GM18499 (cell line): Measurements from ENCODE around the gene MTX2.
A peak's percentile ranks its signal among the peaks of the same experiment; 100 is the strongest.

Experiments
- ATAC-seq: cut with Tn5 transposase; IDR thresholded peaks from one replicate; pipeline ENCODE4 v1.9.1; 2021; ENCODE audit warnings: moderate number of reproducible peaks; ENCODE audit not compliant: insufficient read depth, unreplicated experiment

Gene MTX2

DNA sequence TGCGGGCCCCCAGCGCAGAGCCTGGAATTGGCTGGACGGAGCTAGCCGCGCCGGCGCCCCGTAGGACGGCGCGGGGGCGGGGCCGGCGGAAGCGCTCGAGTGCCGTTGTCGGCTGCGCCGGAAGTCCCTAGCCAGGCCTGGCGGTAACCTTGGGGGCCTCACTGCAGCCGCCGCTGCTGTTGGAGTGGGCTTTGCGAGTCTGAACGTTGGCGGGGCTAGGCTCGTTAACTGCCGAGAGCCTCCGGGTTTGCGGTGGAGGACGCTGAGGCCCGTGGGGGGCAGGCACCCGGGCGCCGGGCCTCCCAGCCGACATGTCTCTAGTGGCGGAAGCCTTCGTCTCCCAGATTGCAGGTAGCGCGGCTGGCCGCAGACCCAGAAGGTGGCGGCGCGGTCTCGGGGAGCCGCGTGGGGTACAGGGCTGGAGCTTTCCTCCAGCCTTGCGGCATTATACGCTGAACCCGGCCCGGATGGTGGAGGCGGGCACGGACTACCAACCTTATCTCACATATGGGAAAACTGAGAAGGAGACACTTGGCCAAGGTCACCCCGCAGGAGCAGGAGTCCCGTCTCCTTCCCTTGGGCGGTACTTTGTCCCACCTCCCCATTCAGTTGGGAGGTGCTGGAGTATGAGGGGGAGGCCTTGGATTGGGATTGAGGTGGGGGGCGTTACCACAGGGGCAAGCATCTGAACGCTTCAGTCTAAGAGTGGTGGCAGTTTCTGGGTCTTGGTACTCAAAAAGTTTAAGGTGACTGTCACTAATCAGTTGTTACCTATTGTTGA is at the start of gene MTX2:
MTX2 (plus strand) TSS at position 124 of the 781 bp plus-strand sequence; CDS start at position 312, 188 bp downstream.
- peak; percentile 63 for ATAC-seq

DNA sequence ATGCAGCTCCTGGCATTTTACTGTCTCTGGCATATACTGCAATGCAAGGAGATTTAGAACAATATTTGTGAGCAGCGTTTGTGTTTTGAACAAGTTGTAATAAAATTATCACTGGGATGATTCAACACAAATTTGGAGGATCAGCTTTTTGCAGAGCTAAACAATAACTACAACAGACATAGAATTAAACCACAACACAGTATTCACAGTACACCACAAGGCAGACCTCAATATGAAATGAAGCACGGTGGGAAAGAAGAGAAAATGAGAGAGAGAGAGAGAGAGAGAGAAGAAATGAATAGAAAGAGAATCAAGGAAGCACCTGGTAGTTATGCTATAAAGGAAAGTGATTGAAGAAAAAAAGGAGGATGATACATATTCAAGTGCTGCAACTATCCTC is 41.4 kb upstream of the MTX2 start:
- no peak for ATAC-seq

DNA sequence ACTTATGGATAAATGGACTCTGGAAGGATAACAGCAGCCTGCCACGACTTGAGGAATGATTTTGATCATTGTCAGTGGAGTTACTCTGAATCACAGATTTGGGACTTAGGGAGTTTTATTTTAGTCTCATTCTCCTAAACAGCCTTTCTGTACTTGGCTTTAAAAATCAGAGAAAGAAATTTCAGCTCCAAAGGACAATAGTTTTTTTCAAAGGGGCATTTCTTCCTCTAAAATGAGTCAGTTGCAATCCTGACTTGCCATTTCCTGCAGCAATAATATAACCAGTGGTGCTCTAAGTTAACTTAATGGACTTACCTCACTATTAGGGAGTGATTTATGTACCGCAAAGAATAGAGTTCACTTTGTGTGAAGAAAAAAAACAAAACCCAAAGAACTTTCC is 35.1 kb upstream of the MTX2 start:
- ATAC-seq = no peak

DNA sequence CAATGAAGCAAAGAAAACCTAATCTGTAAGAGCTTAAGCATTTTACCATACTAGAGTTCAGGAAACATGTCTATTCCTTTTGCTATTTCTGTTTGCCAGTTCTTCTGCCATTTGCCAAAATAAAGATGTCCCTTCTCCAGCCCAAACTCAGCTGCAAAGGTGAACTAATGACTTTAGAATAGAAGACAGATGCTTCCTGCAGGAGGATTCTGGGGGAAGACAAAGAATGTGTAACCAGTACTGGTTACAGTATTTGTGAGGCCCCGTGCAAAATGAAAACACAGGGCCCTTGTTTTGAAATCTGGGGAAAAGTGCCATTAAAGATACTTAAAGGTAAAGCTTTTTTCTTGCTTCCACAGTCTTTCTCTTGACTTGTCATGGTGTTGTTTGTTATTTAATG is 34.3 kb upstream of the MTX2 start:
- no peak for ATAC-seq

DNA sequence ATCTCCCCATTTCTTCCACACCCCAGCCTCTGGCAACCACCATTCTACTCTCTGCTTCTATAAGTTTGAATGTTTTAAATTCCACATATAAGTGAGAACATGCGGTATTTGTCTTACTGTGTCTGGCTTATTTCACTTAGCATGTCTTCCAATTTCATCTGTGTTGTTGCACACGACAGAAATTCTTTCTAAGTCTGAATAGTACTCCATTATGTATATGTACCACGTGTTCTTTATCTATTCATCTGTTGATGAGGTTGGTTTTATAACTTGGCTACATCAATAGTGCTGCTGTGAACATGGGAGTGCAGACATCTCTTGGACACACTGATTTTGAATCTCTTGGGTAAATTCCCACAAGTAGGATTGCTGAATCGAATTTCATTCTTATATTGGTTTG is 31.8 kb upstream of the MTX2 start:
- no peak for ATAC-seq

DNA sequence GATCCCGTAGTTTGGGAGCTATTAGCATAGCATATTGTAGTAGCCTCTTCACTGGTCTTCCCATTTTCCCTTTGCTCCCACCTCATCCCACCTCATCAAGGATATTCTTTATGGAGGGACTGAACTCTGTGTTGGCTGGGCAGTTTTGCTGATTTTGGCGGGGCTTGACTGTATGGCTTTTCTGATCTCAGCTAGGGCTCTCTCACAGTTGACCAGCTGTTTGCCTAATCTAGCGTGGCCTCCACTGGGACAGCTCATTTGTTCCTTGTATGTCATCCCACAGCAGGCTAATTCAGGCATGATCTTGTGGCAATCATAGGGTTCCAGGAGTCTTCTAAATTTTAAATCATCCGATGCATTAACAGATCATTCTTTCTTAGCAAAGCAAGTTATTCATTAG is 30.2 kb upstream of the MTX2 start:
- no peak for ATAC-seq

DNA sequence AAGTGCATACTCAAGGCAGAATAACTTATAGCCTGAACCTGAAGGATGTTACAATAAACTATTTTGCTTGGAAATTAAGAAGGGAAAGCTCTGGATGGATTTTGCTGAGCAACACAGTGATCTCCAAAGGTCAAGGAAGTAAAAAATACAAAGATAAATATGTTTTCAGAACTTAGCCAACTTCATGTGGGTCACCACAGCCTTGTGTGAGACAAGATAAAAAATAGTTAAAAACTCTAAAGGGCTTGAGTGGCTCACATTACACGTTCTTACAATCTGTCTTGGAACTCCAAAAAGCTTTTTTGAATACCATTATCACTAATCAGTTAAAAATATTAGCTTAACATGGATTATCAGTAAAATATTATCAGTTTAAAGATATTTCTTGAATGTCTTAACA is 28.9 kb upstream of the MTX2 start:
- ATAC-seq = no peak

DNA sequence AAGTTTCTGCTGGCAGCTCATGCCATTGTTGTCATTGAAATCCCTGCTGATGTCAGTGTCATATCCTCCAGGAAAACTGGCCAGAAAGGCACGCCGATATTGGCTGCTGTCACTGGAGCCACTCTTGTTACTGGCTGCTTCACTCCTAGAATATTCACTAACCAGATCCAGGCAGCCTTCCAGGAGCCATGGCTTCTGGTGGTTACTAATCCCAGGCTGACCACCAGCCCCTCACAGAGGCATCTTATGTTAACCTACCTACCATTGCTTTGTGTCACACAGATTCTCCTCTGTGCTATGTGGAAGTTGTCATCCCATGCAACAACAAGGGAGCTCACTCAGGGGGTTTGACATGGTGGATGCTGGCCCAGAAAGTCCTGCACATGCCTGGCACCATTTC is 27.0 kb upstream of the MTX2 start:
- ATAC-seq = no peak

DNA sequence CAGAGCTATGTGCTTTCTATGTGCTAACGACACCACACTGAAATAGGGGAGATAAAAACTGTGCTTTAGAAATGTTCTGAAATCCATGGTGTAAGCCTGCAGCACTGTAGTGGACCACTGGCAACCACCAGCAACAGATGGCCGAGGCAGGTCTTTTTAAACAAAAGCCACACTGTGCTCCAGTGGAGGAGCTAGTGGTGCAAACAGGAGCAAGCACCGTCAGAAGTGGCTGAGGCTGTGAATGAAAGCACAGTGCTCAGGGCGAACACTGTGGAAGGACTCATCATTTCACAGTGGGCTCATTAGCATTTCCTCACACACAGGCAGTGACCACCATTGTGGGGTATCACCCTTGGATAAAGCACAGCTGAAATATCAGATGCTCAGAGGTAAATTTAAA is 22.9 kb upstream of the MTX2 start:
- ATAC-seq = no peak

DNA sequence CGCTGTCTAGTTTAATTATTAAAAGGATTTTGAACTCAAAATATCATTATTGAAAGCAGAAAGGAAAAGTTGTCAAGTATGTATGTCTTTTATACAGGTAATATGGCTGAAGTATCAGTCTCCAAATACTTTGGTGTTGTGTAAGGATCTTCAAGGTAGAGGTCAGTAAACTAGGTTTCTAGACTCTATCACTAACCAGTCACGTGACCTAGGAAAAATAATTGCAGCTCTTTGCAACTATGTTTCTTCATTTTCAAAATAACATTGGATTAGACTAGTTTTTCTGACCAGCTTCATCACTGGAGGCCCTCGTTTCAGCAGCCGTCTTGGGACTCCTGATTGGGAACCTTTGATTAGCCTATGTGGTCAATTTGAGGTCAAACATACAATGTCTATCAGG is 21.4 kb upstream of the MTX2 start:
- no peak for ATAC-seq

DNA sequence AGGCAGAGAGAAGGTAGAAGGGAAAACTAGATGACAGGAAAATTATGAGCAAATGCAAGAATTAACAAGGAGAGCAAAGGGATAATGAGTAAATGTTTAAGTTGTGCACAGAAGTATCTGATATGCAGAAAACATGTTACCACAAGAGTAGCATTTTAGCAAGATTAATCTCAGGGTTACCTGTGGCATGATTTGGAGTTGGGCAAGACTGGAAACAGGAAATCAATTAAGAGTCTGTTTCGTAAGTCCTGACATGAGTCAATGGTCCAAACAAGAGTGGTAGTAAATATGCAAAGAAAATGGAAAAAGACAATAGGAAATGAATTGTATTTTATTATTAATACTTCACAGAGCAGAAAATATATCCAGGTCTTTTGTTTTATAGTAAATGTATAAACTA is 17.3 kb upstream of the MTX2 start:
- ATAC-seq = no peak

DNA sequence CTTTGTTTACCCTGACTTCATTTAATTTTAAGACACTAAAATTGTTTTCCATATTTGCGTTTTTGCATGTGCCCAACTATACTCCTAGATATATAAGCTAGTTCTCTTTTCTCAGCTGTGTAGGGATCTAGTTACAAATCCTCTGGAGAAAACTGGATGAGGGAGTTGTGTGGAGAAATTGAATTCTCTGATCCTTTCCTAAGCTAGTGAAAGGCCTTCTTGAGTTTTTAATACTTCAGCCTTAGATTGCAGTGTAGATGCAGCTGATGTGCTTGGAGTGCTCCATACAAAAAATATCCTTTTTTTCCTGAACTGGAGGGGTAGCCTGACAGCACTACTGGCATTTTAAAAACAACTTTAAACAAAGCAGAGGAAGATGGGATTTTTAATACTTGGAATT is 8.6 kb upstream of the MTX2 start:
- no peak for ATAC-seq

DNA sequence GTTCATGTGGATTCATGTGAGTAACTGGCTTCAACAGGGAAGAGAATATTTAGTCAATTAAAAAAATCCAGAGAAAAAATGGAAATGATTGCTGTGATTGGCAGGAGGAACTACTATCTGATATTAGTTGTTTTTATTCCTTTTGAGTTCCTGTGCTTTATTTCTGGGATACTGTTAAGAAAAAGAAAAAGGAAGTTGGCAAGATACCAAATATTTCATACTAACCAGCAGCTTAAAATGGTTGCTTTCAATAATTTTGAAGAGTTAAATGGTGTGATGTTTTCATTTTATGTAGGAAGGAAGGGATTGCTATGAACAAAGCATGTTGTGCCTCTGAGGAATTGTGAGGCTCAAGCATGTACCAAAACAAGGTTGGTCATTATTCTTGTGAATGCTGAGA is 8.1 kb upstream of the MTX2 start:
- no peak for ATAC-seq

DNA sequence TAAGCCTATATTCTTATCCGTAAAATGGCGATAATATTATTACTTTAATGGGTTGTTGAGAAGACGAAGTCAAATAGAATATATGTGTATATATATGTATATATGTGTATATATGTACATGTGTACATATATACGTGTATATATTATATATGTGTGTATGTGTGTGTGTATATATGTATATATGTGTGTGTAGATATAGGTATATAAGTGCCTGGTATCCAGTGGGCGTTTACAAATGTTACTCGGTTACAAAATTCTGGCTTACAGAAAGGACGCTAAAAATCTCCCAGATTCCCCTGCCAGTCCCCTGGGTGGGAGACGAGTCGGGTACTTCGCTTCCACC is 295 bp upstream of the MTX2 start:
- ATAC-seq = peak; percentile 2

DNA sequence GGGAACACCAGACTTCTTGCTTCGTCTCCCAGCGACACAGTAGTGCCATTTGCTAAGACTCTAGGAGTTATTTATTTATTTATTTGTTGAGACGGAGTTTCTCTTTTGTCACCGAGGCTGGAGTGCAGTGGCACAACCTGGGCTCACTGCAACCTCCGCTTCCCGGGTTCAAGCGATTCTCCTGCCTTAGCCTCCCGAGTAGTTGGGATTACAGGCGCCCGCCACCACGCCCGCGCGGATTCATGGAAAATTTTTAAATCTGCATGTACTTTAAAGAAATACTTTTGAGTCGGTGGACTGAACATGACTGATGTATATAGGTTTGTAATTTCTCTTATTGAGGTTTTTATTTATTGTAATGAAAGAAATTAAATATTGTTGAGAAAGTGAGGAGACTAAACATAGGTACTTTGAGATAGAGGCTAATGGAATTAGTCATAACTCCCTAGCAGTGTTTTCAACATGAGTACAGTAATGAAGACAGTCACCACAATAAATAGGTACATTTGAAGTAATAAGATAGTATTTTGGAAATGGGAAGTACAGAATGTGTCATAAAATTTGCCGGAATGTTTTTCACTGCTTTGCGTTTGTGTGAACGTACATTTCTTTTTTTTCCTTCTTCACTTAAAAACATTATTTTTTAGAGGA is 983 bp downstream of the MTX2 start:
- ATAC-seq = no peak

DNA sequence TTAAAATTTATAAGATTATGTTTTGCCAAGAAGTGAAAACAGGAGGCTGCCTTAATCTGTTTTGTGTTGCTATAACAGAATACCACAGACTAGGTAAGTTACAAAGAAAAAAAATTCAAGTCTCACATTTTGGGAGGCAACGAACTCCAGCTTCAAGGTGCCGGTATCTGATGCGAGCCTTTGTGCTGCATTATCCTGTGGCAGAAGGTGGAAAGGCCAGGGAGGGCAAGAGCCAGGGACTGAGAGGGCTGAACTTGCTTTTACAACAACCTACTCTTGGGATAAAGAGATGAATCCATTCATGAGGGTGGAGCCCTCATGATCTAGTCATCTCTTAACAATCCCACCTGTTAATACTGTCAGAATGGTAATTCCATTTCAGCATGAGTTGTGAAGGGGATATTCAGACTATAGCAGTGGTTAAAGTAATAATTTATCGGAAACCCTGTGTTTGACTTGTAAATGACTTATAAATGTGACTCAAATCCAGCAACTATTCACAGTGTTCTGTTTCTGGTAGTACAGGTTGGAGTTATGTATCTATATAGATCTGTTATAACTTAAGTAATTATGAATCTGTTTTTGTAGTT is 3.7 kb downstream of the MTX2 start:
- ATAC-seq = no peak

DNA sequence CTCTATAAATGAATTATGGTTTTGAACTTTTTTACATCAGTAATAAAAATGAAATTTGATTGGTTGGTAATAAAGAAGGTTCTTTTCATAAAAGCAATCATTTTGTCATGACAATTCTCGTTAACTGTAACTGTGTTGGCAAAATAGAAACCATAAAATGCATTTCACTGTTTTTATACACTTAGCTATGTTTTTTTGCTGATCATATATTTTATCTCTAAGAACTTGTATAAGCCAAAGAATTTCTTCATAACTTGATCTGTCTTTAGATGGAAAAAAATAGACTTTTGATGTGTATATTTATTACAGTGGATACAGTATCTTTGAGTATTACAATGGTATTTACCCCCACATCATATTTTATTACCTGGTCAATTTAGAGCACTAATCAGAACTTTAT is 9.7 kb downstream of the MTX2 start:
- ATAC-seq = no peak

DNA sequence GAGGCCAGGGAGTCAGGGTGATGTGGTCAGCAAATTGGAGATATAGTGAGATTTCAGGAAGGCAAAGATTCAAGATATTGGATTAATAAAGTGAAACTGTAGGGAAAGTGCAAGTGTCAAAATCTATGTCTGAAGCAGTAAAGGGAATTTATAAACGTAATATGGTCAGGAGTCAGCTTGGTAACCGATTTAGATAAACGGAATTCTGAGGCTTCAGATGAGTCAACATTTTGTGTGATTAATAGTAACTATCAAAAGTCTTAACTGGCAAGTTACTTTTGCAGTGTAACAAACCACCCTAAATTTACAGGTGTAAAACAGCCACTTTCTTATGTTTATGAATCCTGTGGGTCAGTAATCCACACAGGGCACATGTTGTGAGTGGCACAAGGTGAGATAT is 10.9 kb downstream of the MTX2 start:
- no peak for ATAC-seq

DNA sequence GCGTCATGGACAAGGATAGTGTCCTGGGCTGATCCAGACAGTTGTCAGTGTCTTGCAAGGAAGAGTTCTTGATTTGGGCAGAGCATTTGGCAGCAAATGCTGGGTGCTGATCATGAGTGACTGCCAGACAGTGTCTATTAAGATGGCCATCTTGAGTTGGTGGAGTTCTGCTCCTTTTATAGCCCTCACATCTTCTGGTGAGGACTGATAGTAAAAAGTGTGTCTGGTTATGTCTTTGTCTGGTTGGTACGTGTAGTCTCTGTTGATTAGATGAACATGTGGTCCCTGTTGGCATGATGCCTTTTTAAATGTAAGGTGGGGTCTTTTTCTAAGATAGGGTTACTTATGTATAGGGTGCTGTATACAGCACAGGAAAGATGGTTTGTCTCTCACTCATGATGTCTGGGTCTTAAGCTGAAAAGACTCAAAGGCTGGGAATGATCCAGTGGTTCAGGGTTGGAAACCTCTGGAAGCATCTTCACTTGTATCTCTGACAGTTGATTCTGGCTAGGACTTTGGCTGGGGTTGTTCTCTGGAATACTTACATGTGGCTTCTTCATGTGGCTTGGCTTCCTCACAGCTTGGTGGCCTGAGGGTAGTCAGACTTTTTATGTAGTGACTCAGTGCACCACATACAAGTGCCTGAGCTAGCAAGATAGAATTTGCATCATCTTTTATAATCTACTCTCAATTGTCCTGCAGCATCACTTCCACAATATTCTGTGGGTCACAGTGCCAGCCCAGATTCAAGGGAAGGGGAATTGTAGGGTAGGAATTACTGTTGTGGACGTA is 11.8 kb downstream of the MTX2 start:
- ATAC-seq = no peak

DNA sequence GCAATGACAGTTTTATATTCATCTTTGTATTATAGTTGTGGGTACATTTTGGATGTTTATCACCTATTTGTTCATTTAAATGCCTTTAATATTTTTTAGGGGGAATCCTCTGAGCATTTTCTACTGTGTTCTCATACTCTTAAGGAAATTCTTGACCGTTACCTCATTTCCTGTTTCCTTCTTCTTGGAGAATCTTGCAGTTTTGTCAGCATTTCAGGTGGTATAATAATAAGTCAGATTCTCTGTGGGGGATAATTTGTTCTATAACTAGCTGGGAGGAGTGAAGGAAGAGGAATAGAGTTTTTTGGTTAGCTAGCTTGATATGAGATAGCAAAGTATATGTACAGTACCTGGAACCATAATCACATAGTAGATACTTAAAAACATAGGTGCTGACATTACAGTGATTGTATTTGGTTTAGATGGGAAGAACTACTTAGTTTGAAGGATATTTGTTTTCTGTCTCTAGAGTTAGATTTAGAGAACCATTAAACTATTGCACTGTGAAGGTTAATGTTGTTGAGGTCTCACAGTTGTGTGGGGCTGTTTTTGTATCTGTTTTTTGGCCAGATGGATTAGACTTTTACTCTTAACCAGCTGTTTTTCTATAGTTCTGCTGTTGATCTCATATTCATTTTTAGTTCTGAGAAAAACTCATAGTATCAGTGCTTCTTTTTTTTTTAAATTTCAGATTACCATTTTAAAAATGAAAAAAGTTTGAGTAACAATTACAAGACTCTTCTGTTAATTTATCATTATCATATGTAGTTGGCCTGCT is 14.2 kb downstream of the MTX2 start:
- ATAC-seq = no peak
